HK-2 (cell line): ENCODE measurements around the gene PCDHA12.
"Not testable (repeated sequence)": the region's sequence is repeated elsewhere in the genome, so short reads cannot be mapped to it uniquely, and the experiment has no call there.

Source experiments
- DNase-seq: peaks from one replicate; pipeline ENCODE4 v3.0.0-alpha.2; 2018; ENCODE audit not compliant: unreplicated experiment

The PCDHA12 gene, protein sequence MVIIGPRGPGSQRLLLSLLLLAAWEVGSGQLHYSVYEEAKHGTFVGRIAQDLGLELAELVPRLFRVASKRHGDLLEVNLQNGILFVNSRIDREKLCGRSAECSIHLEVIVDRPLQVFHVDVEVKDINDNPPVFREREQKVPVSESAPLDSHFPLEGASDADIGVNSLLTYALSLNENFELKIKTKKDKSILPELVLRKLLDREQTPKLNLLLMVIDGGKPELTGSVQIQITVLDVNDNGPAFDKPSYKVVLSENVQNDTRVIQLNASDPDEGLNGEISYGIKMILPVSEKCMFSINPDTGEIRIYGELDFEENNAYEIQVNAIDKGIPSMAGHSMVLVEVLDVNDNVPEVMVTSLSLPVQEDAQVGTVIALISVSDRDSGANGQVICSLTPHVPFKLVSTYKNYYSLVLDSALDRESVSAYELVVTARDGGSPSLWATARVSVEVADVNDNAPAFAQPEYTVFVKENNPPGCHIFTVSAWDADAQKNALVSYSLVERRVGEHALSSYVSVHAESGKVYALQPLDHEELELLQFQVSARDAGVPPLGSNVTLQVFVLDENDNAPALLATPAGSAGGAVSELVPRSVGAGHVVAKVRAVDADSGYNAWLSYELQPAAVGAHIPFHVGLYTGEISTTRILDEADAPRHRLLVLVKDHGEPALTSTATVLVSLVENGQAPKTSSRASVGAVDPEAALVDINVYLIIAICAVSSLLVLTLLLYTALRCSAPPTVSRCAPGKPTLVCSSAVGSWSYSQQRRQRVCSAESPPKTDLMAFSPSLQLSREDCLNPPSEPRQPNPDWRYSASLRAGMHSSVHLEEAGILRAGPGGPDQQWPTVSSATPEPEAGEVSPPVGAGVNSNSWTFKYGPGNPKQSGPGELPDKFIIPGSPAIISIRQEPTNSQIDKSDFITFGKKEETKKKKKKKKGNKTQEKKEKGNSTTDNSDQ

GRCh38 chr5:140875085-140876065 is at the start of gene PCDHA12:
TSS of gene PCDHA12 (plus strand) at chr5:140875308. CDS start at chr5:140875473, 165 bp downstream.
- no peak for DNase-seq

DNA sequence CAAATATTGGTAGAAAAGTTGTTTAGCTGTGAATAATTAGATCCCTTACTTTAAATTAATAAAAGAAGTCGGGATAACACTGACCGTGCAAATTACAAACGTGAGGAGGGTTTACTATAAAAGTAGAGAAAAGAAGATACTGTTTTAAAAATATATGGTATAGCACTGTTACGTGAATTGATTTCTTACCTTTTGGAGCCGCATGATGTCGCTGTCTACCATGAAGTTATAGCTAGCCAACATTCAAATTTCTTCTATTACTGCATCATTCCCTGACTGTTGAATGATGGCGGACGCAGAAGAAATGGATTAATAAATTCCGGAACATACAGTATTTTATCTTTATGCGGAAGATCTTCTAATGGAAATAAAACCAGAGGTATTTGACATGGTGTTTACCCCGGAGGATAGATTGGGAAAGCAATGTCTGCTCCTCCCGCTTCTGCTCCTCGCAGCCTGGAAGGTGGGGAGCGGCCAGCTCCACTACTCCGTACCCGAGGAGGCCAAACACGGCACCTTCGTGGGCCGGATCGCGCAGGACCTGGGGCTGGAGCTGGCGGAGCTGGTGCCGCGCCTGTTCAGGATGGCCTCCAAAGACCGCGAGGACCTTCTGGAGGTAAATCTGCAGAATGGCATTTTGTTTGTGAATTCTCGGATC is 47.3 kb upstream of the PCDHA12 start, which contains the start of gene PCDHA6:
TSS of gene PCDHA6 (plus strand) at position 257 of the 658 bp plus-strand sequence. CDS start at position 389, 132 bp downstream.
- no peak for DNase-seq

DNA sequence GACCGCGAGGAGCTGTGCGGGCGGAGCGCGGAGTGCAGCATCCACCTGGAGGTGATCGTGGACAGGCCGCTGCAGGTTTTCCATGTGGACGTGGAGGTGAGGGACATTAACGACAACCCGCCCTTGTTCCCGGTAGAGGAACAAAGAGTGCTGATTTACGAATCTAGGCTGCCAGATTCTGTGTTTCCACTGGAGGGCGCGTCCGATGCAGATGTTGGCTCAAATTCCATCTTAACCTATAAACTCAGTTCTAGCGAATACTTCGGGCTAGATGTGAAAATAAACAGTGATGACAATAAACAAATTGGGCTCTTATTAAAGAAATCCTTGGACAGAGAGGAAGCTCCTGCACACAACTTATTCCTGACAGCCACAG is 46.8 kb upstream of the PCDHA12 start:
- no peak for DNase-seq

DNA sequence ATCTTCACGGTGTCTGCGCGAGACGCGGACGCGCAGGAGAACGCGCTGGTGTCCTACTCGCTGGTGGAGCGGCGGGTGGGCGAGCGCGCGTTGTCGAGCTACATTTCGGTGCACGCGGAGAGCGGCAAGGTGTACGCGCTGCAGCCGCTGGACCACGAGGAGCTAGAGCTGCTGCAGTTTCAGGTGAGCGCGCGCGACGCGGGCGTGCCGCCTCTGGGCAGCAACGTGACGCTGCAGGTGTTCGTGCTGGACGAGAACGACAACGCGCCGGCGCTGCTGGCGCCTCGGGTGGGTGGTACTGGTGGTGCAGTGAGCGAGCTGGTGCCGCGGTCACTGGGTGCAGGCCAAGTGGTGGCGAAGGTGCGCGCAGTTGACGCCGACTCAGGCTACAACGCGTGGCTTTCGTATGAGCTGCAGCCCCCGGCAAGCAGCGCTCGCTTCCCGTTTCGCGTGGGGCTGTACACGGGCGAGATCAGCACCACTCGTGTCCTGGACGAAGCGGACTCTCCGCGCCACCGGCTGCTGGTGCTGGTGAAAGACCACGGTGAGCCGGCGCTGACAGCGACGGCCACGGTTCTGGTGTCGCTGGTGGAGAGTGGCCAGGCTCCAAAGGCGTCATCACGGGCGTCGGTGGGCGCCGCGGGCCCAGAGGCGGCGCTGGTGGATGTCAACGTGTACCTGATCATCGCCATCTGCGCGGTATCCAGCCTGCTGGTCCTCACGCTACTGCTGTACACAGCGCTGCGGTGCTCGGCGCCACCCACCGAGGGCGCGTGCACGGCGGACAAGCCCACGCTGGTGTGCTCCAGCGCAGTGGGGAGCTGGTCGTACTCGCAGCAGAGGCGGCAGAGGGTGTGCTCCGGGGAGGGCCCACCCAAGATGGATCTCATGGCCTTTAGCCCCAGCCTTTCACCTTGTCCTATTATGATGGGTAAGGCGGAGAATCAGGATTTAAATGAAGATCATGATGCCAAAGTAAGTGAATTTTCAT is 45.3 kb upstream of the PCDHA12 start:
- not testable (repeated sequence) for DNase-seq

GRCh38 chr5:140833993-140834392 is 41.1 kb upstream of the PCDHA12 start, which contains the start of gene PCDHA7:
TSS of gene PCDHA7 (plus strand) at chr5:140834269. CDS start at chr5:140834384, 115 bp downstream.
- DNase-seq, result no peak

- not testable (repeated sequence) for DNase-seq
Measured at GRCh38 chr5:140834439-140835008, 40.6 kb upstream of the PCDHA12 start.

DNA sequence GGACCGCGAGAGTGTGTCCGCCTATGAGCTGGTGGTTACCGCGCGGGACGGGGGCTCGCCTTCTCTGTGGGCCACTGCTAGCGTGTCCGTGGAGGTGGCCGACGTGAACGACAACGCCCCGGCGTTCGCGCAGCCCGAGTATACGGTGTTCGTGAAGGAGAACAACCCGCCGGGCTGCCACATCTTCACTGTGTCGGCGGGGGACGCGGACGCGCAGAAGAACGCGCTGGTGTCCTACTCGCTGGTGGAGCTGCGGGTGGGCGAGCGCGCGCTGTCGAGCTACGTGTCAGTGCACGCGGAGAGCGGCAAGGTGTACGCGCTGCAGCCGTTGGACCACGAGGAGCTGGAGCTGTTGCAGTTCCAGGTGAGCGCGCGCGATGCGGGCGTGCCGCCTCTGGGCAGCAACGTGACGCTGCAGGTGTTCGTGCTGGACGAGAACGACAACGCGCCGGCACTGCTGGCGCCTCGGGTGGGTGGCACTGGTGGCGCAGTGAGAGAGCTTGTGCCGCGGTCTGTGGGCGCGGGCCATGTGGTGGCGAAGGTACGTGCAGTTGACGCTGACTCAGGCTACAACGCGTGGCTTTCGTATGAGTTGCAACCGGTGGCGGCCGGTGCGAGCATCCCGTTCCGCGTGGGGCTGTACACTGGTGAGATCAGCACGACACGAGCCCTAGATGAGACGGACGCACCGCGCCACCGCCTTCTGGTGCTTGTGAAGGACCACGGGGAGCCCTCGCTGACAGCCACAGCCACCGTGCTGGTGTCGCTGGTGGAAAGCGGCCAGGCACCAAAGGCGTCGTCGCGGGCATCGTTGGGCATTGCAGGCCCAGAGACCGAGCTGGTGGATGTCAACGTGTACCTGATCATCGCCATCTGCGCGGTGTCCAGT is 39.2 kb upstream of the PCDHA12 start:
- no peak for DNase-seq

DNA sequence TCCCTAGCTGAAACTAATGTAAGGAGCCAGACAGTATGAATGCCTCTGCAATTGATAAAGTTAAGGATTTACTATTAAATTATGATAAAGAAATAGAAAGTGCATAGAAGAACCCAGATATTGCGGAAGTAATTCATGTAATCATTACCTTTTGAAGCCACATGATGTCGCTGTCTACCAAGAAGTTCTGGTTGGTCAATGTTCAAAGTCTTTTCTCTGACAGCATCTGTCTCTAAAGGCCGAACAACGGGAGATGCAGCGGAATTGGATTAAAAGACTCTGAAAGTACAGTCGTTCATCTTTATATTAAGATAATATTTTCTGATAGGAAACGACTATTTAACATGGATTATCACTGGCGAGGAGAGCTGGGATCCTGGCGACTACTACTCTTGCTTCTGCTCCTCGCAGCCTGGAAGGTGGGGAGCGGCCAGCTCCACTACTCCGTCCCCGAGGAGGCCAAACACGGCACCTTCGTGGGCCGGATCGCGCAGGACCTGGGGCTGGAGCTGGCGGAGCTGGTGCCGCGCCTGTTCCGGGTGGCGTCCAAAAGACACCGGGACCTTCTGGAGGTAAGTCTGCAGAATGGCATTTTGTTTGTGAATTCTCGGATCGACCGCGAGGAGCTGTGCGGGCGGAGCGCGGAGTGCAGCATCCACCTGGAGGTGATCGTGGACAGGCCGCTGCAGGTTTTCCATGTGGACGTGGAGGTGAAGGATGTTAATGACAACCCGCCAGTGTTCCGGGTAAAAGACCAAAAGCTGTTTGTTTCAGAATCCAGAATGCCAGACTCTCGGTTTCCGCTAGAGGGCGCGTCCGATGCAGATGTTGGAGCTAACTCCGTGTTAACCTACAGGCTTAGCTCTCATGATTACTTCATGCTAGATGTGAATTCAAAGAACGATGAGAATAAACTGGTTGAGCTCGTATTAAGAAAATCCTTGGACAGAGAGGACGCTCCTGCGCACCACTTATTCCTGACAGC is 33.8 kb upstream of the PCDHA12 start, which contains the start of gene PCDHA8:
TSS of gene PCDHA8 (plus strand) at position 210 of the 985 bp plus-strand sequence. CDS start at position 345, 135 bp downstream.
- no peak for DNase-seq

DNA sequence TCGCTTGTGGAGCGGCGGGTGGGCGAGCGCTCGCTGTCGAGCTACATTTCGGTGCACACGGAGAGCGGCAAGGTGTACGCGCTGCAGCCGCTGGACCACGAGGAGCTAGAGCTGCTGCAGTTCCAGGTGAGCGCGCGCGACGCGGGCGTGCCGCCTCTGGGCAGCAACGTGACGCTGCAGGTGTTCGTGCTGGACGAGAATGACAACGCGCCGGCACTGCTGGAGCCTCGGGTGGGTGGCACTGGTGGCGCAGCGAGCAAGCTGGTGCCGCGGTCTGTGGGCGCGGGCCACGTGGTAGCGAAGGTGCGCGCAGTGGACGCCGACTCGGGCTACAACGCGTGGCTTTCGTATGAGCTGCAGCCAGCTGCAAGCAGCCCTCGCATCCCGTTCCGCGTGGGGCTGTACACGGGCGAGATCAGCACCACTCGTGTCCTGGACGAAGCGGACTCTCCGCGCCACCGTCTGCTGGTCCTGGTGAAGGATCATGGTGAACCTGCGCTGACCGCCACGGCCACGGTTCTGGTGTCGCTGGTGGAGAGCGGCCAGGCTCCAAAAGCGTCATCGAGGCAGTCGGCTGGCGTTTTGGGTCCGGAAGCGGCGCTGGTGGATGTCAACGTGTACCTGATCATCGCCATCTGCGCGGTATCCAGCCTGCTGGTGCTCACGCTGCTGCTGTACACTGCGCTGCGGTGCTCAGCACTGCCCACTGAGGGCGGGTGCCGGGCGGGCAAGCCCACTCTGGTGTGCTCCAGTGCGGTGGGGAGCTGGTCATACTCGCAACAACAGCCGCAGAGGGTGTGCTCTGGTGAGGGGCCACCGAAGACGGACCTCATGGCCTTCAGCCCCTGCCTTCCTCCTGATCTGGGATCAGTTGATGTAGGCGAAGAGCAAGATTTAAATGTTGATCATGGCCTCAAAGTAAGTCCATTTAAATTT is 32.0 kb upstream of the PCDHA12 start:
- DNase-seq, result no peak

GRCh38 chr5:140848139-140849102 is 26.7 kb upstream of the PCDHA12 start, which contains the start of gene PCDHA9:
TSS of gene PCDHA9 (plus strand) at chr5:140848382. CDS start at chr5:140848496, 114 bp downstream.
- DNase-seq, result not testable (repeated sequence)

DNA sequence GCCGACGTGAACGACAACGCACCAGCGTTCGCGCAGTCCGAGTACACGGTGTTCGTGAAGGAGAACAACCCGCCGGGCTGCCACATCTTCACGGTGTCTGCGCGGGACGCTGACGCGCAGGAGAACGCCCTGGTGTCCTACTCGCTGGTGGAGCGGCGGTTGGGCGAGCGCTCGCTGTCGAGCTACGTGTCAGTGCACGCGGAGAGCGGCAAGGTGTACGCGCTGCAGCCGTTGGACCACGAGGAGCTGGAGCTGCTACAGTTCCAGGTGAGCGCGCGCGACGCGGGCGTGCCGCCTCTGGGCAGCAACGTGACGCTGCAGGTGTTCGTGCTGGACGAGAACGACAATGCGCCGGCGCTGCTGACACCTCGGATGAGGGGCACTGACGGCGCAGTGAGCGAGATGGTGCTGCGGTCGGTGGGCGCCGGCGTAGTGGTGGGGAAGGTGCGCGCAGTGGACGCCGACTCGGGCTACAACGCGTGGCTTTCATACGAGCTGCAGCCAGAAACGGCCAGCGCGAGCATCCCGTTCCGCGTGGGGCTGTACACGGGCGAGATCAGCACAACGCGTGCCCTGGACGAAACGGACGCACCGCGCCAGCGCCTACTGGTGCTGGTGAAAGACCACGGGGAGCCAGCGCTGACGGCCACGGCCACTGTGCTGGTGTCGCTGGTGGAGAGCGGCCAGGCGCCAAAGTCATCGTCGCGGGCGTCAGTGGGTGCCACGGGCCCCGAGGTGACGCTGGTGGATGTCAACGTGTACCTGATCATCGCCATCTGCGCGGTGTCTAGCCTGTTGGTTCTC is 25.1 kb upstream of the PCDHA12 start:
- DNase-seq, result not testable (repeated sequence)

DNA sequence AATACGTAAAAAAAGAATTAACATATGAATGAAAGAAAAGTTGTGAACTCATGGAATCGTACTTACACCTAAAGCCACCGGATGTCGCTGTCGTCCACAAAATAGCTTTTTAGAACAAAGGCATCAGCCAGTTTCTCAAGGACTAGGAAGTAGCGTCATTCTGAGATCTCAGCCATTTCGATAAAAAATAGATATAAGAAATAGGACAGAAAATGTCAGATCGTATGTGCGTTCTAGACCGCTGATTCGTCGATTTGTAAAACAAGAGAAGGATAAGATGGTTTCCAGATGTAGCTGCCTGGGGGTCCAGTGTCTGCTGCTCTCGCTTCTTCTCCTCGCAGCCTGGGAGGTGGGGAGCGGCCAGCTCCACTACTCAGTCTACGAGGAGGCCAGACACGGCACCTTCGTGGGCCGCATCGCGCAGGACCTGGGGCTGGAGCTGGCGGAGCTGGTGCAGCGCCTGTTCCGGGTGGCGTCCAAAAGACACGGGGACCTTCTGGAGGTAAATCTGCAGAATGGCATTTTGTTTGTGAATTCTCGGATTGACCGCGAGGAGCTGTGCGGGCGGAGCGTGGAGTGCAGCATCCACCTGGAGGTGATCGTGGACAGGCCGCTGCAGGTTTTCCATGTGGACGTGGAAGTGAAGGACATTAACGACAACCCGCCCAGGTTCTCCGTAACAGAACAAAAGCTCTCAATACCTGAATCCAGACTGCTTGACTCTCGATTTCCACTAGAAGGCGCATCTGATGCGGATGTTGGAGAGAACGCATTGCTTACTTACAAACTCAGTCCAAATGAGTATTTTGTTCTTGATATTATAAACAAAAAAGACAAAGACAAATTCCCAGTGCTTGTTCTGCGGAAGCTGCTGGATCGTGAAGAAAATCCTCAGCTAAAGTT is 19.1 kb upstream of the PCDHA12 start, which contains the start of gene PCDHA10:
TSS of gene PCDHA10 (plus strand) at position 126 of the 903 bp plus-strand sequence. CDS start at position 278, 152 bp downstream.
- no peak for DNase-seq
